ENCODE data around the gene GALK1. TPM values are rescaled to one million over a fixed set of nuclear protein-coding genes. Genes with fewer than 3 reads are reported as not detected.
A peak's percentile ranks its signal among the peaks of the same experiment; 100 is the strongest.

Gene GALK1
- total and polyA plus RNA-seq, 9 of the 15 experiments (the other 6 are each of a cell fraction or from before 2014, with no cell fraction given): 0.45 to 51.6 (median 17.4) TPM

GRCh38 chr17:75776386-75777295 lies 11.6 kb upstream of the GALK1 start (continued):
- TF ChIP-seq ZBTB40 (IDR thresholded peaks at IDR 0.05): no peak
- no peak; the same call in 1 of the 2 replicates for TF ChIP-seq ZBTB40 (CRISPR knock-in tag; IDR thresholded peaks at IDR 0.05)
- no peak for TF ChIP-seq PRMT5 (CRISPR knock-in tag; IDR thresholded peaks at IDR 0.05)
- TF ChIP-seq KDM1A (IDR thresholded peaks at IDR 0.05): no peak
- no peak for TF ChIP-seq HLTF (IDR thresholded peaks at IDR 0.05)
- TF ChIP-seq DIDO1 (tag; IDR thresholded peaks at IDR 0.05; ENCODE audit: low read depth): no peak
- TF ChIP-seq ZNF407 (IDR thresholded peaks at IDR 0.05; ENCODE audit: low read depth): no peak
- no peak for TF ChIP-seq SIX5 (IDR thresholded peaks at IDR 0.05; ENCODE audit: borderline replicate concordance in 1 of 2, insufficient read depth in 1 of 2, low read depth in 1 of 2, low read length in 2 of 2)
- 0 out of 2 replicates have a peak, but pooled peaks have one; percentile 44 for TF ChIP-seq LCOR (CRISPR knock-in tag; IDR thresholded peaks at IDR 0.05)
- no peak for TF ChIP-seq ZNF77 (CRISPR knock-in tag; IDR thresholded peaks at IDR 0.05)

Data from K562 (cell line).